Measurements from ENCODE around the gene TRIO. TPM values are rescaled to one million over a fixed set of nuclear protein-coding genes. Genes with fewer than 3 reads are reported as not detected.

Gene TRIO
- total RNA-seq, 1 experiment from 2014 or later, result 68.4 TPM

- ChIA-PET POLR2A (no interaction called here), CTCF (no interaction called here), RAD21 (ENCODE audit: low non-redundant PET in 1 of 2, low total read pairs in 2 of 2, uncharacterized antibody in 2 of 2, unreplicated experiment in 2 of 2) (no interaction called here)
- no TSS peak for BruUV-seq (replicated peaks)
- Histone ChIP-seq H3K9me2 (ENCODE audit: insufficient read depth) (no peaks in the 10 kb centered on the region), H3K9ac (ENCODE audit: low read length) (no peak overlapping the region), H3K4me2 (ENCODE audit: low read length) (no peak overlapping the region), H3K36me3 (ENCODE audit: control insufficient read depth in 1 of 2, insufficient read depth in 2 of 2, low read length in 2 of 2) (no peaks in the 10 kb centered on the region), H2AFZ (ENCODE audit: low read depth, low read length, poor library complexity, severe bottlenecking) (no peak overlapping the region), H3K27me3 (ENCODE audit: insufficient read depth, low read length) (no peaks in the 10 kb centered on the region), H3K27ac (ENCODE audit: low read depth, low read length) (no peak overlapping the region), H3K4me3 (replicated peaks in 1 of 2; ENCODE audit: low read depth in 1 of 2, low read length in 2 of 2) (no peak overlapping the region), H3K4me1 (ENCODE audit: control insufficient read depth in 1 of 2, insufficient read depth in 2 of 2, low read length in 2 of 2) (no peaks in the 10 kb centered on the region), H4K20me1 (ENCODE audit: insufficient read depth) (no peaks in the 10 kb centered on the region), H3K9me3 (ENCODE audit: control insufficient read depth in 1 of 2, insufficient read depth in 1 of 2, low read depth in 1 of 2, low read length in 2 of 2) (no peaks in the 10 kb centered on the region), H3K79me2 (ENCODE audit: insufficient read depth, low read length) (no peaks in the 10 kb centered on the region)
- intact Hi-C loops (cut with micrococcal nuclease), result no loop called here
- DNase-seq (ENCODE audit: low read depth, low spot score), result no peak
- TF ChIP-seq SRF (IDR thresholded peaks at IDR 0.05; ENCODE audit: low read depth) (no peak), MAX (IDR thresholded peaks at IDR 0.05) (no peak), POLR2AphosphoS5 (IDR thresholded peaks at IDR 0.05; ENCODE audit: low read depth, low read length) (no peak), YY1 (IDR thresholded peaks at IDR 0.05; ENCODE audit: extremely low read depth, insufficient replicate concordance, low read depth, low read length) (no peak)
- no peak for ATAC-seq
Measured at GRCh38 chr5:14534773-14535172, 391.6 kb downstream of the TRIO start.

DNA sequence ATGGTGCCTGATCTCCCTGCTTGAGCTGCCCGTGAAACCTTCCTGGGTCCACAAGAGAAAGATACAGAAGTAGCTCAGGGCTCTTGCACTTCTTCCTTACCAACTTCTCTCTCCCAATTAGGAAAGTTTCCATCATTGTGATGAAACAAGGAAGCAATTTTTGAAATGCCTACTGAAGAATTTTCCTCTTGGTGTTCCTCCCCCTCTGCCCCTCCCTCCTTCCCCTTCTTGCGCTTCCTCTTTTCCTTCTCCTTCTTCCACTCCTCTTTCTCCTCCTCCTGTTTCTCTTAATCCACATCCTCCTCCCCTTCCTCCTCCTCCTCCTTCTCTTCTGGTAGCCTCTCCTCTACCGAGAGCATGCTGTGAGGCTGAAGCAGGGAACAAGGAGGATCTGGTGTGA lies 402.2 kb downstream of the TRIO start:
- Histone ChIP-seq H3K4me1 (ENCODE audit: control insufficient read depth in 1 of 2, insufficient read depth in 2 of 2, low read length in 2 of 2) (no peaks in the 10 kb centered on the region), H3K4me3 (replicated peaks in 1 of 2; ENCODE audit: low read depth in 1 of 2, low read length in 2 of 2) (no peak overlapping the region), H3K27me3 (ENCODE audit: insufficient read depth, low read length) (peaks cover 20% of the 10 kb centered on the region; the same call in 1 of the 2 replicates), H3K9me2 (ENCODE audit: insufficient read depth) (no peaks in the 10 kb centered on the region), H3K4me2 (ENCODE audit: low read length) (no peak overlapping the region), H3K27ac (ENCODE audit: low read depth, low read length) (no peak overlapping the region), H3K9me3 (ENCODE audit: control insufficient read depth in 1 of 2, insufficient read depth in 1 of 2, low read depth in 1 of 2, low read length in 2 of 2) (peaks cover 0 to 6% of the 10 kb centered on the region in 2 experiments; a peak in 1 of 4 replicates), H3K9ac (ENCODE audit: low read length) (no peak overlapping the region), H3K79me2 (ENCODE audit: insufficient read depth, low read length) (no peaks in the 10 kb centered on the region), H4K20me1 (ENCODE audit: insufficient read depth) (no peaks in the 10 kb centered on the region), H3K36me3 (ENCODE audit: control insufficient read depth in 1 of 2, insufficient read depth in 2 of 2, low read length in 2 of 2) (no peaks in the 10 kb centered on the region), H2AFZ (ENCODE audit: low read depth, low read length, poor library complexity, severe bottlenecking) (no peak overlapping the region)
- ATAC-seq (no peak), DNase-seq (ENCODE audit: low read depth, low spot score) (no peak)
- POLR2A ChIA-PET, result no interaction called here
- intact Hi-C loops (cut with micrococcal nuclease), result no loop called here
- TF ChIP-seq FOSL1 (IDR thresholded peaks at IDR 0.05; ENCODE audit: low read depth) (no peak), TCF7L2 (IDR thresholded peaks at IDR 0.05; ENCODE audit: borderline replicate concordance, extremely low read depth, insufficient read depth, insufficient read length) (no peak), ELF1 (IDR thresholded peaks at IDR 0.05; ENCODE audit: borderline replicate concordance, low read depth) (no peak), MAX (IDR thresholded peaks at IDR 0.05) (no peak), REST (IDR thresholded peaks at IDR 0.05; ENCODE audit: low read depth) (no peak), YY1 (IDR thresholded peaks at IDR 0.05; ENCODE audit: extremely low read depth, insufficient replicate concordance, low read depth, low read length) (no peak), ZNF274 (IDR thresholded peaks at IDR 0.05; ENCODE audit: low read depth, low read length) (no peak), ATF3 (IDR thresholded peaks at IDR 0.05) (no peak), CEBPB (IDR thresholded peaks at IDR 0.05; ENCODE audit: low read depth) (no peak), CBX3 (IDR thresholded peaks at IDR 0.05; ENCODE audit: low read depth) (no peak), ZFX (IDR thresholded peaks at IDR 0.05) (no peak), POLR2AphosphoS5 (IDR thresholded peaks at IDR 0.05; ENCODE audit: low read depth, low read length) (no peak), RAD21 (IDR thresholded peaks at IDR 0.05; ENCODE audit: low read depth) (no peak), EZH2phosphoT487 (IDR thresholded peaks at IDR 0.05; ENCODE audit: borderline replicate concordance) (no peak), SP1 (IDR thresholded peaks at IDR 0.05; ENCODE audit: low read depth) (no peak), SRF (IDR thresholded peaks at IDR 0.05; ENCODE audit: low read depth) (no peak), POLR2A (IDR thresholded peaks at IDR 0.05; ENCODE audit: borderline replicate concordance, extremely low read depth, insufficient read depth, insufficient read length) (no peak)
- BruUV-seq (replicated peaks), result no TSS peak
- CTCF ChIA-PET, result no interaction called here
- RAD21 ChIA-PET (ENCODE audit: low non-redundant PET in 1 of 2, low total read pairs in 2 of 2, uncharacterized antibody in 2 of 2, unreplicated experiment in 2 of 2), result no interaction called here

All from HCT116 (cell line).